ENCODE results near the gene LNX1.
A peak's percentile ranks its signal among the peaks of the same experiment; 100 is the strongest.

Gene LNX1

DNA sequence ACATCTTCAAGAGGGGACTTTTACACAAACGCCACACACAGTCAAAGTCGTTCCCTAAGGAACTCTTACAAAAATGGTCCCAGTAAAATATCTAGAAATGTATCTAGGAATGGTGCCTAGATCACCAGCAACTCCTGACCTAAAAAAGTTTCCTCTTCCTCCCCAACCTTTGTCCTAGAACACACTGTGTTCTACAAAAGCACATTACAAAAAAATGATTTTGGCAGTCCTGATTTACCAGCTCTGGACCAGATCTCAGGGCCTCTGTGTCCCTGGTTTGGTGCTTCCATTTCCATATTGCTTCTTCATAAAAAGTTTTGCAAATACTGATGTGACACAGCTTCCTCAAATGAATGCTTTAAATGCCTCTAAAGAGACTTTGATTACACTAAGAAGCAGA, 55.0 kb downstream of the LNX1 start:
- in situ Hi-C loops (cut with HindIII; ENCODE audit: low pct_unique_long_range_greater_than_20kb, low sequenced_read_pairs), result no loop called here
- DNase-seq (ENCODE audit: low read depth in 1 of 2, low spot score in 1 of 2), result no peak
- no peak for TF ChIP-seq JUND (IDR thresholded peaks at IDR 0.05; ENCODE audit: low read depth)

DNA sequence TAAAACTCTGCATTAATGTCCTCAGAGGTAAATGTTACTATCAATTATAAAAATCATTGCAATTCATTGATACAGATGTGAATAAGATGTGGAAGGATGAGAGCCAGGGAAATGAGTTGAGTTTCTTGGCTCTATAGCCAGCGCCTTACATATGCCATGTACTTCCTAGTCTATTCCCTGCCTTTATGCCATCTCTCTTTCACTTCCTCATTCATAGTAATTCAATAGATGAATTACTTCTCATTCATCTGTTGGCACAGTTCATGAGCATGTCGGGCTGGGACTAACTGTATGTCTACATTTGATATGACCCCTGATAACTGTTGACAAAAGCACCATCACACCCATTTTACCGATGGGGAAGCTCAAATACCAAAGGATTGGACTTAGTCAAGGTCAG, 55.7 kb downstream of the LNX1 start:
- DNase-seq (ENCODE audit: low read depth in 1 of 2, low spot score in 1 of 2), result no peak
- in situ Hi-C loops (cut with HindIII; ENCODE audit: low pct_unique_long_range_greater_than_20kb, low sequenced_read_pairs), result no loop called here
- no peak for TF ChIP-seq JUND (IDR thresholded peaks at IDR 0.05; ENCODE audit: low read depth)

GRCh38 chr4:53534684-53535083, 56.6 kb downstream of the LNX1 start:
- DNase-seq (ENCODE audit: low read depth in 1 of 2, low spot score in 1 of 2), result no peak
- TF ChIP-seq JUND (IDR thresholded peaks at IDR 0.05; ENCODE audit: low read depth), result no peak
- in situ Hi-C loops (cut with HindIII; ENCODE audit: low pct_unique_long_range_greater_than_20kb, low sequenced_read_pairs), result no loop called here

DNA sequence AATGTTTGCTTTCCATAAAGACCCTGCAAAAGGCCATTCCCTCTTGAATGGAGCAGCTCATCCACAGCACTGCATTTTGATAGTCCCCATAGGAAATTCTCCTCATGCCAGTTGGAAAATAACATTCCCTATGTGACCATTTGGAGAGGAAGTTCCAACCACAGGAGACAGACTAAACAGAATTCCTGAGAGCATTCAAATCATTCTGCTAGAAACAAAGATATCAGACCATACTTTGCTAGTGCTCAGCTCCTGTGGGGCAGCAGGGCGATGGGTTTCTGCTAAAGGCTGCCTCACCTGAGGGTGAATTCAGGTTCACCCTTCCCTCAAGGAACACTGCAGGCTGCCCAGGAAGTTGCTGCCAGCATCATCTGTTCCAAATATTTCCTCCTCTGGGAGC, 58.8 kb downstream of the LNX1 start:
- no peak for TF ChIP-seq JUND (IDR thresholded peaks at IDR 0.05; ENCODE audit: low read depth)
- in situ Hi-C loops (cut with HindIII; ENCODE audit: low pct_unique_long_range_greater_than_20kb, low sequenced_read_pairs), result no loop called here

DNA sequence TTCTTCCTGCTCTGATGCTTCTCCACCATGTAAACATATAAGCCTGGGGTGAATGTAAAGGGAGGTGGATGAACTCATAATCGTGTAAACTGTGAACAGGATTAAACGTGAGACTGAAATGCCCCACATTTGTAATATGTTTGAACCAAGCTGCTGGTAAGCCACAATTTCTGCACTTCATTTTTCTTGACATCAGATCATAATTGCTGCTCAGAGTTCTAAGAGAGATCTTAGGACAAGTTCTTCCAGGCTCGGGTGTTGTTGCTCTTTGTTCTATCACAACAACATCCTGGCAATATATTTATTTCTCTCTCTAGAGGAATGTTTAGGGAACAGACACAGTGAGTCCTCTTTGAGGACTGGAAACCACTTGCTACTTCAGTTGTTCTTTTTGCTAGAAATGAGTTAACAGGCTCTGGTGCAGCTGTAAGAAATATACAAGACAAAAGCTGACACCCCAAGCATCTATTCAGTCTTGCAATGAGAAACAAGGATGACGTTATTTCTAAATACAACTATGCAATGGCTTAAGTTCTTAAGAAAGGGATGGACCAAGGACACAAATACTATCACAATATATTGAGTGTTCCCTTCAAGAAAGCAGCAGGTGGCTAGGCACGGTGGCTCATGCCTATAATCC, 59.6 kb downstream of the LNX1 start:
- in situ Hi-C loops (cut with HindIII; ENCODE audit: low pct_unique_long_range_greater_than_20kb, low sequenced_read_pairs), result no loop called here
- DNase-seq (ENCODE audit: low read depth in 1 of 2, low spot score in 1 of 2), result no peak
- TF ChIP-seq JUND (IDR thresholded peaks at IDR 0.05; ENCODE audit: low read depth), result no peak

More for the DNA sequence above, 58.8 kb downstream of the LNX1 start:
- no peak for DNase-seq (ENCODE audit: low read depth in 1 of 2, low spot score in 1 of 2)

DNA sequence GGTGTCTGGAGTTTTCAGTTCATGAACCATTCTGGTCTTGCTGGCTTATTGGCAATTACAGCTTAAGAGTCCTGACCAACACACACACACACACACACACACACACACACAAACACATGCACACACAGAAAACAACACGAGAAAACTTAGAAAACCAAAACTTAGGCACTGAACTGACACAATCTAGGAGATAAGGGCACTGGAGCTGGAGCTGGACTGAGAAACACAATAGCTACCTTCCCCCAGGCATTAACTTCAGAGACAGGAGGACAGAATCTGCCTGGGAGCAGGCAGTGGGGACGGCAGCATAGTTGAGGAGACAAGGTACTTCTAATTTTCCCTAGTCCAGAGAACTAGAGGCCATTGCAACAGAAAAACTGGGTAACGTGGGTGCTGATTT, 62.3 kb downstream of the LNX1 start:
- in situ Hi-C loops (cut with HindIII; ENCODE audit: low pct_unique_long_range_greater_than_20kb, low sequenced_read_pairs), result no loop called here
- DNase-seq (ENCODE audit: low read depth in 1 of 2, low spot score in 1 of 2), result no peak
- no peak for TF ChIP-seq JUND (IDR thresholded peaks at IDR 0.05; ENCODE audit: low read depth)

- in situ Hi-C loops (cut with HindIII; ENCODE audit: low pct_unique_long_range_greater_than_20kb, low sequenced_read_pairs), result no loop called here
- DNase-seq (ENCODE audit: low read depth in 1 of 2, low spot score in 1 of 2), result no peak
Observed at GRCh38 chr4:53527930-53528329, 63.4 kb downstream of the LNX1 start.

GRCh38 chr4:53527326-53527725, 64.0 kb downstream of the LNX1 start:
- in situ Hi-C loops (cut with HindIII; ENCODE audit: low pct_unique_long_range_greater_than_20kb, low sequenced_read_pairs), result no loop called here
- no peak for DNase-seq (ENCODE audit: low read depth in 1 of 2, low spot score in 1 of 2)
- no peak for TF ChIP-seq JUND (IDR thresholded peaks at IDR 0.05; ENCODE audit: low read depth)

More at GRCh38 chr4:53527930-53528329, 63.4 kb downstream of the LNX1 start:
- TF ChIP-seq JUND (IDR thresholded peaks at IDR 0.05; ENCODE audit: low read depth), result no peak

GRCh38 chr4:53522334-53522733, 69.0 kb downstream of the LNX1 start:
- in situ Hi-C loops (cut with HindIII; ENCODE audit: low pct_unique_long_range_greater_than_20kb, low sequenced_read_pairs), result no loop called here

GRCh38 chr4:53520116-53520515, 71.2 kb downstream of the LNX1 start:
- DNase-seq (ENCODE audit: low read depth in 1 of 2, low spot score in 1 of 2), result no peak
- in situ Hi-C loops (cut with HindIII; ENCODE audit: low pct_unique_long_range_greater_than_20kb, low sequenced_read_pairs), result no loop called here
- no peak for TF ChIP-seq JUND (IDR thresholded peaks at IDR 0.05; ENCODE audit: low read depth)

More at GRCh38 chr4:53522334-53522733, 69.0 kb downstream of the LNX1 start:
- TF ChIP-seq JUND (IDR thresholded peaks at IDR 0.05; ENCODE audit: low read depth), result no peak
- peak; percentile 28 to 91 for DNase-seq (ENCODE audit: low read depth in 1 of 2, low spot score in 1 of 2)

DNA sequence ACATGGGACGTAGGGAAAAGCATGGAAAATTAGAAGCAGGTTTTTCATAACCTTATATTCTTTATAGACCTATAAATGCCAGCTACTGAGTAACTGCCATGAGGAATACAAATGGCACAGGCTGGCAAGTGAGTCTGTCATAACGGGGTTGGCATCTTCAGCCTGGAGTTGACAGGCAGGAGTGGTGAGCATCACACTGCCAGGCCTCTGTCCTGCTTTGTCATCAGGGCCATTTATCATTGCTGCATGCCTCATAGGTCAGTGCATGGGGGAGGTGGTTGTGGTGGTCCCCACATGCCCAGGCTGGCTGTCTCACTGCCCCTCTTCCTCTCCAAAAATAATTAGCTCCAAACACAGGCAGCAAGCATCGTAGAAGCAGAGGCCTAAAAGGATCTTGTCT, 72.5 kb downstream of the LNX1 start:
- TF ChIP-seq JUND (IDR thresholded peaks at IDR 0.05; ENCODE audit: low read depth), result no peak
- in situ Hi-C loops (cut with HindIII; ENCODE audit: low pct_unique_long_range_greater_than_20kb, low sequenced_read_pairs), result no loop called here
- no peak for DNase-seq (ENCODE audit: low read depth in 1 of 2, low spot score in 1 of 2)

DNA sequence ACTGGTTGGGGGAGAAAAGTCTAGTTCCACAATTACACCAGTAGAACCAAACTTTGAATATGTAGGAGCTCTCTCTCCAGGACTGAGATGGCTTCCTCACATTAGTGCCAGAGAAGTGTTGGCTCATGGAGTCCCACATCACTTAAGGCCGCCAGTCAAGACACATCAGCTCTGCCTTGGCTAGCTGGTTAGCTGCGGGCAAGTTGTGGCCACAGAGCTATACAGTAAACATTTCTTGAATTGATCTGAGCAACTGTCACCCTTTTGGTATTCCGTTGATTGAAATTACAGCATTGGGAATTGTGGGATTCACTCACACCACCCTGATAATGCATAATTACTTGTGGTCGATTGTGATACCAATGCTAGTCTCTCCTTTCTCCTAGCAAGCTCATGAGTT, 76.2 kb downstream of the LNX1 start:
- in situ Hi-C loops (cut with HindIII; ENCODE audit: low pct_unique_long_range_greater_than_20kb, low sequenced_read_pairs), result no loop called here
- DNase-seq (ENCODE audit: low read depth in 1 of 2, low spot score in 1 of 2), result no peak
- no peak for TF ChIP-seq JUND (IDR thresholded peaks at IDR 0.05; ENCODE audit: low read depth)

GRCh38 chr4:53514509-53514908, 76.8 kb downstream of the LNX1 start:
- in situ Hi-C loops (cut with HindIII; ENCODE audit: low pct_unique_long_range_greater_than_20kb, low sequenced_read_pairs), result no loop called here
- DNase-seq (ENCODE audit: low read depth in 1 of 2, low spot score in 1 of 2), result no peak
- no peak for TF ChIP-seq JUND (IDR thresholded peaks at IDR 0.05; ENCODE audit: low read depth)

GRCh38 chr4:53512608-53513007, 78.7 kb downstream of the LNX1 start:
- no peak for DNase-seq (ENCODE audit: low read depth in 1 of 2, low spot score in 1 of 2)
- no peak for TF ChIP-seq JUND (IDR thresholded peaks at IDR 0.05; ENCODE audit: low read depth)
- in situ Hi-C loops (cut with HindIII; ENCODE audit: low pct_unique_long_range_greater_than_20kb, low sequenced_read_pairs), result no loop called here
